ENCODE measurements around the gene BRIP1.
"Not testable (repeated sequence)": the region's sequence is repeated elsewhere in the genome, so short reads cannot be mapped to it uniquely, and the experiment has no call there.

BRIP1 gene

DNA sequence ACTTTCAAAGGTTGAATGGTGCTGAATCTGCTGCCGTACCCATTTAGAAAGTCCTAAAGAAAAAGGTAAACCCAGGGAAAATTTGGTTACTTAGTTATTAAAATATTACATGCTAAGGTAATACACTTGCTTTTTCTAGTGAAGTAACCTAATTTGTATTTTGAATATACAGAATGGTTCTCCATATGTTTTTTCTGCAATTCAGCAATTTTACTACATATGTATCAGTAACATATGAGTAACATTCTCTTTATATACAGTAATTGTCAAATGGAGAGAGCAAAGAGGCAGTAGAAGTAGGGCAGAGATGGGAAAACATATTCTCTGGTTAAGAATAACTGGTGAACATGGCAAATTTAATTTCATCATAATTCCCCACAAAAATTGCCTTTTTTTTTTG lies 177.2 kb downstream of the BRIP1 start:
- DNase-seq = no peak

GRCh38 chr17:61684818-61685217 lies 178.5 kb downstream of the BRIP1 start:
- DNase-seq = no peak

GRCh38 chr17:61684172-61684571 lies 179.2 kb downstream of the BRIP1 start:
- no peak for DNase-seq

DNA sequence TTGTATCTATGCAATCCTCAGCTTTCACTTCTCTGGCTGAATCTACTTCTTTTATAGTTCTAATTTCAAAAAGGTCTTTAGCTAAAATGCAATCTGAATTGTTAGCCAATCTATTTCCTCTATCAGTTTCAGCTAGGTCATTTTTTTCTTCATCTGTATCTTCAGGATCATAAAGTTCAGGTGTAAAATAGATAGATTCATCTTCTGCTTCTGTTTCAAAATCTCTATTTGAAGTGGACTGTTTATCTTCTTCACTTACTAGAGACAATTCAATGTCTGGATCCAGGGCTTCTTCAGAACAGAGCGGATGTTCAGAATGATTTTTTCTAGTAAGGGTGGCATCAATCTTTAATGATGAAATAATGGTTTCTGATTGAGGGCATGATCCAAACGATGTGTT lies 179.9 kb downstream of the BRIP1 start:
- DNase-seq = no peak

GRCh38 chr17:61680921-61681320 lies 182.4 kb downstream of the BRIP1 start:
- no peak for DNase-seq

DNA sequence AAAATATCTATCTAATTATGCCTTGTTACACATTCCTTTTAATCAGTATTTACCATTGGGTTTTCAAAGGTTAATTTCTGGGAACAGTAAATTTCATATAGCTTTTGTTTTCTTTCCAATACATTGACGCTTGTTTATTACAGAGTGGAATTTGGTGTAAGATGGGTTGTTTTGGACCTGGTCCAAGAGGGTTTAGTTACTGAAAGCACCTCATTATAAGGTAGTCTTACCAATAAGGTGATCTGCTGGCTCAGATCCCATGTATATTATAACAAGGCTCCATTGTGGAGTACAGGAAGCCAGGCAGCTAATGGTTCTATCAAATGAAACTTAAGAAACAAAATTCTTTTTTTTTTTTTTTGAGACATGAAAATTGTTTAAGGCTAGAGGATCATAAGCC lies 185.0 kb downstream of the BRIP1 start:
- DNase-seq = no peak

- not testable (repeated sequence) for DNase-seq
These were observed 186.0 kb downstream of the BRIP1 start for GRCh38 chr17:61677150-61677811.

- not testable (repeated sequence) for DNase-seq
These were observed 186.8 kb downstream of the BRIP1 start for GRCh38 chr17:61676522-61676921.

GRCh38 chr17:61674609-61675008 lies 188.7 kb downstream of the BRIP1 start:
- not testable (repeated sequence) for DNase-seq

DNA sequence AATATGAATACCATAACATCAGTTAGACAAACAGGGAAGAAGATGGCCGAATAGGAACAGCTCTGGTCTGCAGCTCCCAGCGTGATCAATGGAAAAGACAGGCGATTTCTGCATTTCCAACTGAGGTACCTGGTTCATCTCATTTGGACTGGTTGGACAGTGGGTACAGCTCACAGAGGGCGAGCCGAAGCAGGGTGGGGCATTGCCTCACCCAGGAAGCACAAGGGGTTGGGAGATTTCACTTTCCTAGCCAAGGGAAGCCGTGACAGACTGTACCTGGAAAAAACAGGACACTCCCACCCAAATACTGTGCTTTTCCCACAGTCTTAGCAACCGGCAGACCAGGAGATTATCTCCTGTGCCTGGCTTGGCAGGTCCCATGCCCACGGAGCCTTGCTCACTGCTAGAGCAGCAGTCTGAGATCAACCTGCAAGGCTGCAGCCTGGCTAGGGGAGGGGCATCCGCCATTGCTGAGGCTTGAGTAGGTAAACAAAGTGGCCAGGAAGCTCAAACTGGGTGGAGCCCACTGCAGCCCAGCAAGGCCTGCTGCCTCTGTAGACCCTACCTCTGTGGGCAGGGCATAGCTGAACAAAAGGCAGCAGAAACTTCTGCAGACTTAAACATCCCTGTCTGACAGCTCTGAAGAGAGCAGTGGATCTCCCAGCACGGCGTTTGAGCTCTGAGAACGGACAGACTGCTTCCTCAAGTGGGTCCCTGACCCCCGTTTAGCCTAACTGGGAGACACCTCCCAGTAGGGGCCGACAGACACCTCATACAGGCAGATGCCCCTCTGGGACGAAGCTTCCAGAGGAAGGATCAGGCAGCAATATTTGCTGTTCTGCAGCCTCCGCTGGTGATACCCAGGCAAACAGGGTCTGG lies 190.1 kb downstream of the BRIP1 start:
- DNase-seq = not testable (repeated sequence)

- no peak for DNase-seq
These were observed 191.2 kb downstream of the BRIP1 start for GRCh38 chr17:61672140-61672539.

DNA sequence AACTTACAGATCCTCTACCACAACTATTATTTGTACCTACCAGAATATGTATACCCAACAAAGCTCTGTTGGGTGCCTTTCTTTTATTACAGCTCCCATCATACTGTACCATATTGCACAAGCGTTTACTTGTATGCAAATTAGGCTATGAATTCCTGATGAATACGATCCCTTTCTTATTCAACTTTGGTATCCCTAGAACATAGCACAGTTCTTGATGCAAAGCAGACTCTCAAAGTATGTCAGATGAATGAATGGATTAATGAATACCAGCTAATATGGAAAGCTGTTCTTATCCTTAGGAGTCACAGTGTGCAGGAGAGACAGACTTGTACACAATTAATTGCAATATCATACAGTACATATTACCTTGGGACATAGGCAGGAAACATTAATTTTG lies 192.6 kb downstream of the BRIP1 start:
- DNase-seq = no peak

DNA sequence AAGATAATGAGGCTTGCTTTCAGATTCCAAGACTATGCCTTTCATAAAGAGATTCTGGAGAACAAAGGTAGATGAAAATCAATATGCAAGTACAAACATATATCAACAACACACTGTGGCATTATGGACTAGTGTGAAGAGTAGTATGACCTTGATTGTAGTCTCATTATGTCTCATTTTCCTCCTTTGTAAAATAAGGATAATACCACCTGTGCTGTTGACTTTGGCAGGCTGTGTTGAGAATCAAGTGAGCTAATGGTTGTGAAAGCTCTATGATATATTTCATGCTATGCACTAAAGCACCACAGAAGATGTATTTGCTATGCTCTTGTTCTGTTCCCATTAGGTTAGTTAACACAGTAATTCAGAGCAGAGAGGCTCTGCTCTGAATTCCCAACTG lies 193.8 kb downstream of the BRIP1 start:
- DNase-seq = no peak

- no peak for DNase-seq
These were observed 194.8 kb downstream of the BRIP1 start for GRCh38 chr17:61668486-61668885.

DNA sequence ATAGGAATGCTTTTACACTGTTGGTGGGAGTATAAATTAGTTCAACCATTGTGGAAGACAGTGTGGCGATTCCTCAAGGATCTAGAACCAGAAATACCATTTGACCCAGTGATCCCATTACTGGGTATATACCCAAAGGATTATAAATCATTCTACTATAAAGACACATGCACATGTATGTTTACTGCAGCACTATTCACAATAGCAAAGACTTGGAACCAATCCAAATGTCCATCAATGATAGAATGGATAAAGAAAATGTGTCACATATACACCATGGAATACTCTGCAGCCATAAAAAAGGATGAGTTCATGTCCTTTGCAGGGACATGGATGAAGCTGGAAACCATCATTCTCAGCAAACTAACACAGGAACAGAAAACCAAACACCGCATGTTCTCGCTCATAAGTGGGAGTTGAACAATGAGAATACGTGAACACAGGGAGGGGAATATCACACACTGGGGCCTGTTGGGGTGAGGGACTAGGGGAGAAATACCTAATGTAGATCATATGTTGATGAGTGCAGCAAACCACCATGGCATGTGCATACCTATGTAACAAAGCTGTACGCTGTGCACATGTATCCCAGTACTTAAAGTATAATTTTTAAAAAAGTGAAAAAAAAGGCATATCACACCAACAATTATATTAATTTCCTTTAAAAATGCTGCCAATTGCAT lies 196.8 kb downstream of the BRIP1 start:
- DNase-seq = not testable (repeated sequence)

DNA sequence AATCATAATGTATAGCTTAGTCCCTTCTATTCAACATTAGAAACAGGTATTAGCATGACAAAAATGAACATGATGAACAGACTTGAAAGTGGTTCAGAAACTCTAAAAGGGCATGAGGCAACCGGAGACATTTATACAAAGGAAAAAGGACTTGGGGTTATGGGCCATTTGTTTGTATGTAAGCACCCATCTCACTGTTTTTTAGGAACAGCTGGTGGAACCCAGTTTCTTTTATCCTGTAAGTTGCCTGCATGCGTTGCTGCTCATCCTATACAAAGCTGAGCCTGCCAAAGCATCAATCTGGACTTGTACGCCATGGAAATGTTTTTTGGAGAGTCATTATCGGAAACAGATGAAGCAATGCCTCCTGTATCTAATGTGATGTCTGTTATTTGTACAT lies 200.0 kb downstream of the BRIP1 start:
- no peak for DNase-seq

DNA sequence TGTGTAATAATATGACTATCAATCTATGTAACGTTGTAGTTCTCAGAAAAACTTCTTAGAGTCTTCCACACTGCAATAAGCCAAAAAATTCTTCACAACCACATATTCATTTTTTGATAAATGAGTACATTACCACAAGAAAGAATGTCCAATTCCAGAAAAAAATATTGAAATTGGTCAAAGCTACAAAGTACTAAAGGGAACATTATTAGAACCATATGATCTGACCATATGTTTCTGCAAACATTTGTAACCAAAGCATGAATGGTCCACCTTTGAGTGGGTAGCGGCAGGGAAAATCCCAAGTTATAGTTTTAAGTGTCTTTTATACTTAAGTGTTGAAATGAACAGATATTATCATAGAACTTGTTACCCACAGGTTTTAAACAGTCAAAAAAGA lies 200.6 kb downstream of the BRIP1 start:
- no peak for DNase-seq

GRCh38 chr17:61662186-61662585 lies 201.1 kb downstream of the BRIP1 start:
- DNase-seq = no peak

GRCh38 chr17:61660746-61661485 lies 202.4 kb downstream of the BRIP1 start:
- DNase-seq = no peak

DNA sequence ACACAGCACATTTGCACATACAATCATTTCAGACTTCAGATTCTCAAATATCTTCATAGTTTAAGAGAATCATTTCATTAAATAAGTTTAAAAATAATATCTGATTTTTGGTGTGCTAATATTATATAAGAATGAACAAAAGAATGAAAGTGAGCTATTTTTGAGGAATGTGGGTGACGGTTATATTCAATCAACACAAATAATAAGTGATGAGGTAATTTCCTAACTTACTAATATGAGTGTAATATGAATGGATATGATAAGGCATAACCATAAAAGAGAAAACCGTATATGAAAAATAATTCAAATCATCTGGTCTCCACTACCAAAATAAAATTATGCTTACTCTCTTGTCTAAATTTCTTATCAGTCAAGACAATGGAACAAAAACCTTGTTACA lies 203.9 kb downstream of the BRIP1 start:
- DNase-seq = no peak

GRCh38 chr17:61658183-61658582 lies 205.1 kb downstream of the BRIP1 start:
- no peak for DNase-seq

DNA sequence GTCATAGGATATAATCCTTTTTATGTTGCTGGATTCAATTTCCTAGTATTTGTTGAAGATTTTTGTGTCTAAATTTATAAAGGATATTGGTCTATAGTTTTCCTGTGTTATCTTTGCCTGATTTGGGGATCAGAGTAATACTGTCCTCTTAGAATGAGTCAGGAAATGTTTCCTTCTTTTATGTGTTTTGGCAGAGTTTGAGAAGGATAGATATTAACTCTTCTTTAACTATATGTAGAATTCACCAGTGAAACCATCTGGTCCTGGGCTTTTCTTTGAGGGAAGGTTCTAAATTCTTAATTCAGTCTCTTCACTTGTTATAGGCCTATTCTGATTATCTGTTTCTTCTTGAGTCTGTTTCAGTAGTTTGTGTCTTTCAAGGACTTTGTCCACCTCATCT lies 206.0 kb downstream of the BRIP1 start:
- no peak for DNase-seq

- no peak for DNase-seq
These were observed 206.6 kb downstream of the BRIP1 start for GRCh38 chr17:61656721-61657217.
